ENCODE results near the gene JRKL. TPM values are rescaled to one million over a fixed set of nuclear protein-coding genes. Genes with fewer than 3 reads are reported as not detected.
"Not testable (repeated sequence)": the region's sequence is repeated elsewhere in the genome, so short reads cannot be mapped to it uniquely, and the experiment has no call there.

The JRKL gene
- total RNA-seq, 2 donors from 2014 or later = 8.8 to 9.4 TPM

DNA sequence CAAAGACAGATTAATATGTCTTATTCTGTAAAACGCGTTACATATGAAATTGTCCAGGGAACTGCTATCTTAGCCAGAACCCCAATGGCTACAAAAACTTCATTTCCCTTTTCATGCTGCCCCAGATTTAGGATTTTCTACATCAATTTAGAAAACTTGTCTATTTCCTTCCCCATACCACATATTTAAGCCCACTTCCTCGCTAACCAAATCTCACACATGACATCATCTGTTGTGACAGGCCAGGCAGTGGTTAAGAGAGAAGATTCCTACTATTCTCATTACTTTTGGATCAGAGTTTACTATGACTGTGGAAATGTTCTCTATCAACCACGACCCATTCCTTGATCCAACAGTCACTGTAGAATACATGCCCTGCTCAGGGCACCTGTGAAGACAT, 16.0 kb upstream of the JRKL start:
- peaks cover 9 to 17% of the 10 kb centered on the region in 2 donors for H3K4me1 Mint-ChIP-seq (ENCODE audit: low read depth in 2 of 2)
- peak overlapping the region; percentile 19 for H3K4me3 Mint-ChIP-seq
- no peak for ATAC-seq
- H3K27me3 Mint-ChIP-seq = no peaks in the 10 kb centered on the region
- peaks cover 33% of the 10 kb centered on the region for H3K36me3 Mint-ChIP-seq
- DNase-seq (ENCODE audit: low spot score) = no peak
- no peaks in the 10 kb centered on the region for H3K9me3 Mint-ChIP-seq
- H3K27ac Mint-ChIP-seq = peak overlapping the region in 1 of 2 donors; percentile 17

DNA sequence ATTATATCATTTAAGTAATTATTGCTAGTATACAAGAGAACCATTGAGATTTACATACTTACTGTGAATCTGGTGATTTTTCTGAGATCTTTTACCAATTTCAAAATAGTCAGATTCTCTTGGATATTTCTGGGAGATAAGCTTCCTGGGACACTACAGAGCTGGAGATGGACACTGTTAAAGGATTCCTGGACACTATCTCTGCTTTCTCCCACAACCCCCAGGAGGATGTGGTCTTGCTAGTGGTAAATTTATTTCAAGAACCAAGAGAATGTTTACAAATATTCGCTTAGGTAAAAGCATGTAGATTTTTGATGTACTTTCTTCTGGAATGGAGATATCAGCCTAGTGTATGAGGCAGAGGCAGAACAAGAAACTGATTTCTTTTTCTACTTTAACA, 13.0 kb upstream of the JRKL start:
- no peak for ATAC-seq
- Mint-ChIP-seq H3K27me3 (no peaks in the 10 kb centered on the region), H3K27ac (no peak overlapping the region), H3K4me3 (no peak overlapping the region), H3K9me3 (no peaks in the 10 kb centered on the region), H3K36me3 (peaks cover 38% of the 10 kb centered on the region), H3K4me1 (ENCODE audit: low read depth in 2 of 2) (peaks cover 11 to 17% of the 10 kb centered on the region in 2 donors)
- DNase-seq (ENCODE audit: low spot score) = no peak

DNA sequence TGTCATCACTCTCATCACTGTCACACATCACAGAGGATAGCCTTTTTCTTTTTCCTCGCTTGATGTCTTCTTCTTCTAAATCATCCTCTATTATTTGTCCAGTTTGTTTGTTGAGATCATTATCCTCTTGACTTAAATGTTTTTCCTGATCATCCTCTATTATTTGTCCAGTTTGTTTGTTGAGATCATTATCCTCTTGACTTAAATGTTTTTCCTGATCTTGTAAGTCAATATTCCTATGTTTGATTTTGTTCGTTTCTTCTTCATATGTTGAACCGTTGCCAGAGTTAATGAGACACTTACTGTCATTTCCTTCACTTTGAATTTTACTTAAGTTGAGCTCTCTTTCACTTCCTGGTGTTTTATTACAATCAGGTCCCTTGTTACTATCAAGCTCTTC, 5.7 kb upstream of the JRKL start:
- Mint-ChIP-seq H3K36me3 (peaks cover 25% of the 10 kb centered on the region), H3K4me1 (ENCODE audit: low read depth in 2 of 2) (peaks cover 17 to 33% of the 10 kb centered on the region in 2 donors), H3K9me3 (no peaks in the 10 kb centered on the region), H3K4me3 (no peak overlapping the region), H3K27ac (no peak overlapping the region), H3K27me3 (no peaks in the 10 kb centered on the region)
- ATAC-seq (no peak), DNase-seq (ENCODE audit: low spot score) (no peak)

DNA sequence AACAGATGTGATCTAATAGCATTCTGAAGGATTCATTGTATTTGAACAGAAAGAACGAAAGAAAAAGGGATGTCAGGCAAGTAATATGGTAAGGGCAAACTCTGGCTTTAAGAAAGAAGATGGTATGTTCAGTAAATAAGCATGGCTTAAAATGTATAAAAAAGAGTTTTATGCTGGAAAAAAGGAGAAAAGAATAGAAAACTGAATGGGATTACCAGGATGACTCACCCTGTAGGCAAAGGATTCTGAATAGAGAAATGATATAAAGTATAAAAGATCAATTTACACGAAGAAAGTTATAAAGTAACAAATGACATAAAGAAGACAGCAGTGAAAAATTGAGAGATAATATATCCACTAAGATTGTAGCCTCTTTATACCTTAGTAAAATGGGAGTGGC, 4.6 kb upstream of the JRKL start:
- ATAC-seq (no peak), DNase-seq (ENCODE audit: low spot score) (no peak)
- H3K27ac Mint-ChIP-seq = no peak overlapping the region
- no peak overlapping the region for H3K4me3 Mint-ChIP-seq
- H3K36me3 Mint-ChIP-seq = peaks cover 18% of the 10 kb centered on the region
- peaks cover 17 to 34% of the 10 kb centered on the region in 2 donors for H3K4me1 Mint-ChIP-seq (ENCODE audit: low read depth in 2 of 2)
- H3K27me3 Mint-ChIP-seq = no peaks in the 10 kb centered on the region
- no peaks in the 10 kb centered on the region for H3K9me3 Mint-ChIP-seq

GRCh38 chr11:96388891-96389719, 708 bp upstream of the JRKL start:
- Mint-ChIP-seq H3K9me3 (no peaks in the 10 kb centered on the region), H3K4me3 (peak overlapping the region; percentile 92), H3K27ac (peak overlapping the region; percentile 85 to 88), H3K27me3 (no peaks in the 10 kb centered on the region), H3K36me3 (peaks cover 11% of the 10 kb centered on the region), H3K4me1 (ENCODE audit: low read depth in 2 of 2) (peaks cover 29 to 54% of the 10 kb centered on the region in 2 donors)
- ATAC-seq = peak; percentile 63 to 70
- DNase-seq (ENCODE audit: low spot score) = no peak

DNA sequence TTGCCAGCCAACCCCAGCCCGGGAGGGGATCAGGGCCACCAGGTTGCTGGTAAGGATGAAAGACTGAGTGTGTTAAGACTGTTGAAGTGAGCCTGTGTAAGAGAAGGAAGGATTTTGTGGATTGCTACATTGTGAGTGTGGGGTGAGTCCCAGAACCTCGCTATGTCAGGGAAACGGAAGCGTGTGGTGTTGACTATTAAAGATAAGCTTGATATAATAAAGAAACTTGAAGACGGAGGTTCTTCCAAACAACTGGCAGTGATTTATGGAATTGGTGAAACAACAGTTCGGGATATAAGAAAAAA, 627 bp downstream of the JRKL start:
- peak overlapping the region; percentile 85 to 88 for H3K27ac Mint-ChIP-seq
- no peaks in the 10 kb centered on the region for H3K27me3 Mint-ChIP-seq
- DNase-seq (ENCODE audit: low spot score) (no peak), ATAC-seq (no peak)
- H3K36me3 Mint-ChIP-seq = peaks cover 6% of the 10 kb centered on the region
- H3K4me3 Mint-ChIP-seq = peak overlapping the region; percentile 92
- peaks cover 25 to 45% of the 10 kb centered on the region in 2 donors for H3K4me1 Mint-ChIP-seq (ENCODE audit: low read depth in 2 of 2)
- H3K9me3 Mint-ChIP-seq = no peaks in the 10 kb centered on the region

DNA sequence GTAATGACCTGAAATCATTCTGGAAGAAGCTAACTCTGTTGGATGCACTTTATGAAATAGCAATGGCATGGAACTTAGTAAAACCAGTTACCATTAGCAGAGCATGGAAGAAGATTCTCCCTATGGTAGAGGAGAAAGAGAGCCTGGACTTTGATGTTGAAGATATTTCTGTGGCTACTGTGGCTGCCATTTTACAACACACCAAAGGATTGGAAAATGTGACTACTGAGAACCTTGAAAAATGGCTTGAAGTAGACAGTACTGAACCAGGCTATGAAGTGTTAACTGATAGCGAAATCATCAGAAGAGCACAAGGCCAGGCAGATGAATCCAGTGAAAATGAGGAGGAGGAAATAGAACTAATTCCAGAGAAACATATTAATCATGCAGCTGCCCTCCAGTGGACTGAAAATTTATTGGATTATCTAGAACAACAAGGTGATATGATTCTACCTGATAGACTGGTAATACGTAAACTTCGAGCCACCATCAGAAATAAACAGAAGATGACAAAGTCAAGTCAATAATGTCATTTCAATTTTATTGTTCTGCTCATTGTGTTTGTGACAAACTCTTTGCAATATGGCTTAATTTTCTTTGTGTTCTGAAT, 2.0 kb downstream of the JRKL start:
- H3K27me3 Mint-ChIP-seq = no peaks in the 10 kb centered on the region
- H3K4me3 Mint-ChIP-seq = no peak overlapping the region
- H3K4me1 Mint-ChIP-seq (ENCODE audit: low read depth in 2 of 2) = peaks cover 25 to 44% of the 10 kb centered on the region in 2 donors
- no peaks in the 10 kb centered on the region for H3K9me3 Mint-ChIP-seq
- H3K27ac Mint-ChIP-seq = peak overlapping the region in 1 of 2 donors; percentile 88
- H3K36me3 Mint-ChIP-seq = peaks cover 6% of the 10 kb centered on the region
- ATAC-seq (no peak), DNase-seq (ENCODE audit: low spot score) (no peak)

DNA sequence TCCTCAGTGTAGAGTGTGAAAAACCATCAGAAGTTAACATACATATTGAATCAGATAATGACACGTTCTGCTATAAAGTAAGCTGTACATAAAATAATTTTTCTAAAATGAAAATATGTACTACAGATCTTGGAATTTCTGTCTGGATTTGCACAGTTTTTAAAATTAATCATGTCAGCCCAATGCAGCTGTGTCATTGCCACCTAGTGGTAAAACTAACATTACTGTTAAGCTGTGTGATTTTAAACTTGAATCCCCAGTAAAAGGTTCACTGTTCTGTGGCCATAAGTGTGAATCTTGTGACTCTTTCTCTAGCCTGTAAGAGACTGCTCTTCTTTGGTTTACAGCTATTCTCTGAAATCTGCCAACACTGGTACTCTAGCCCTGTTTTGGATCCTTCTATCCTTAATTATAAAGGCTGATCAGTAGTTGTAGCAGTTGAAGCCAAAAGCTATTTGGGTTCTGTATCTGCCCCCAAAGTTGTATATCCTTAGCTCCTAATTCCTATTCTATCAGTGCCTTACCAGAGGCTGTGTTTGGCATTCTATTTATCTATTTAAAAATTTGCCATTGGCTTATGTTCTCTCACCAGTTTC, 4.0 kb downstream of the JRKL start:
- no peaks in the 10 kb centered on the region for H3K9me3 Mint-ChIP-seq
- DNase-seq (ENCODE audit: low spot score) (no peak), ATAC-seq (no peak)
- H3K4me3 Mint-ChIP-seq = no peak overlapping the region
- peaks cover 6% of the 10 kb centered on the region for H3K36me3 Mint-ChIP-seq
- H3K27ac Mint-ChIP-seq = no peak overlapping the region
- H3K27me3 Mint-ChIP-seq = no peaks in the 10 kb centered on the region
- peaks cover 18 to 26% of the 10 kb centered on the region in 2 donors for H3K4me1 Mint-ChIP-seq (ENCODE audit: low read depth in 2 of 2)

DNA sequence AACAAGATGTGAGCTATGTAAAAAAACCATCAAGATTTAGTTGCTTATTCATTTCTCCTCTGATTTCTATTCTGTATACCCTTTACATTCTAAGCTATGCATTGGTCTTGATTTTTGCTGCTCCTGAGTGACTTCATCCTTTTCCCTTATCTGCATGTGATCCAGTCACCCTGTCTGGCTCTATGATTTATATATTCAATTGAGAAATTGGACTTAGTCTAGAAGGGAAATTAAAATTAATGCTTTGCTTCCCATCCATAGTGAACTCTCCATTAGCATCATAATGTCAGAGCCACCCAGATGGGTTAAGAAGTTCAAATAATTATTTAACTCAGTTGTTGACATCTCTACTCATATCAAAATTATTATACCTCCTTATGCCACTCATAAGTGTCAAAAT, 5.0 kb downstream of the JRKL start:
- H3K4me1 Mint-ChIP-seq (ENCODE audit: low read depth in 2 of 2) = peaks cover 16 to 23% of the 10 kb centered on the region in 2 donors
- H3K36me3 Mint-ChIP-seq = peaks cover 6% of the 10 kb centered on the region
- no peaks in the 10 kb centered on the region for H3K27me3 Mint-ChIP-seq
- no peak overlapping the region for H3K4me3 Mint-ChIP-seq
- no peaks in the 10 kb centered on the region for H3K9me3 Mint-ChIP-seq
- H3K27ac Mint-ChIP-seq = no peak overlapping the region
- no peak for ATAC-seq
- DNase-seq (ENCODE audit: low spot score) = no peak

- ATAC-seq (no peak), DNase-seq (ENCODE audit: low spot score) (no peak)
- Mint-ChIP-seq H3K4me1 (ENCODE audit: low read depth in 2 of 2) (peaks cover 3 to 7% of the 10 kb centered on the region in 2 donors), H3K36me3 (no peaks in the 10 kb centered on the region), H3K4me3 (no peak overlapping the region), H3K9me3 (no peaks in the 10 kb centered on the region), H3K27me3 (peaks cover 0 to under 1% of the 10 kb centered on the region in 2 donors), H3K27ac (no peak overlapping the region)
Measured at GRCh38 chr11:96396637-96397036, 6.8 kb downstream of the JRKL start.

- Mint-ChIP-seq H3K4me1 (ENCODE audit: low read depth in 2 of 2) (no peaks in the 10 kb centered on the region), H3K27ac (no peak overlapping the region), H3K4me3 (no peak overlapping the region), H3K27me3 (peaks cover 1 to 13% of the 10 kb centered on the region in 2 donors), H3K9me3 (no peaks in the 10 kb centered on the region), H3K36me3 (no peaks in the 10 kb centered on the region)
- ATAC-seq (no peak), DNase-seq (ENCODE audit: low spot score) (no peak)
Measured at GRCh38 chr11:96397863-96398262, 8.1 kb downstream of the JRKL start.

DNA sequence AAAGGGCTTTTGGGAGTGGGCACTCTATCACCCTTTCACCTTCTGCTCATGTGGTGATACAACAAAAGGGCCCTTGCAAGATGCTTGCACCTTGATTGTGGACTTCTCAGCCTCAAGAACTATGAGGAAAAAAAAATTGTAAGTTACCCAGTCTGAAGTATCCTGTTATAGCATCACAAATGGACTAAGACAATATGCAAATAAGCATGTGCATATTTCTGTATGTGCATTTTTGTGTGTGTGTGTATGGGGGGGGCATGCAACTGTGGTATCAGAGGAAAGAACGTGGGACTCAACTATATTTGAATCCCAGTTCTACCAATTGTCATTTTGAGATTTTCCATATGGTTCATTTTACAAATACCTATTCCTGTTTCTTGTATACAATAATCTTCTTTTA, 10.9 kb downstream of the JRKL start:
- Mint-ChIP-seq H3K27ac (no peak overlapping the region), H3K4me1 (ENCODE audit: low read depth in 2 of 2) (no peaks in the 10 kb centered on the region), H3K4me3 (no peak overlapping the region), H3K27me3 (peaks cover 11 to 17% of the 10 kb centered on the region in 2 donors), H3K9me3 (no peaks in the 10 kb centered on the region), H3K36me3 (no peaks in the 10 kb centered on the region)
- ATAC-seq = no peak
- no peak for DNase-seq (ENCODE audit: low spot score)

- H3K9me3 Mint-ChIP-seq; H3K4me1 Mint-ChIP-seq (ENCODE audit: low read depth in 2 of 2); ATAC-seq; H3K36me3 Mint-ChIP-seq; DNase-seq (ENCODE audit: low spot score); H3K4me3 Mint-ChIP-seq; H3K27ac Mint-ChIP-seq: not testable (repeated sequence)
- peaks cover 15 to 20% of the 10 kb centered on the region in 2 donors for H3K27me3 Mint-ChIP-seq
Measured at GRCh38 chr11:96411412-96411811, 21.6 kb downstream of the JRKL start.

DNA sequence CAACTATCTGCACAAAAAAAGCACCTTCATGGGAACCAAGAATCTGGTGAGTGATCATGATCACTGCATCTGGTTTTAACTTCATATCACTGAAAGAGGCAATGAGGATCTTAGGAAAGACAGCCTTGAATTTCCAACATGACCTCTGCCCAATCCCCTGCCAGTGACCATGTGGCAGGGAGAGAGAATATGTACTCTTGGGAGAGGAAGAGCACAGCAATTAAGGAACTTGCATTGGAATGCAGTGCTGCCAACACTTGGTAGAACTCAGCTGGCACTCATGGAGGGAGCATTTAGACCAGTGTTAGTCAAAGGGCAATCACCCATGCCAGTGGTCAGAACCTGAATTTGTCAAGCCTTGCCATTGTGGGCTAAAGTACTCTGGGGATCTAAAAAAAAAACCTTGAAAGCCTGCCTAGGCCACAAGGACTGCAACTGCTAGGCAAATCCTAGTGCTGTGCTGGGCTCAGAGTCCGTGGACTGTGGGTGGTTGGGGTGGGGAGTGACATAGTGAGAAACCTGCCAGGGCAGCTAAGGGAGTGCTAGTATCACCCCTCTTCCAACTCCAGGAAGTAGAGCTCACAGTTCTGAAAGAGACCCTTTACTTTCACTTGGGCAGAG, 23.1 kb downstream of the JRKL start:
- Mint-ChIP-seq H3K27me3 (peaks cover 23 to 29% of the 10 kb centered on the region in 2 donors), H3K4me1 (ENCODE audit: low read depth in 2 of 2) (peaks cover 0 to 3% of the 10 kb centered on the region in 2 donors), H3K27ac (no peak overlapping the region), H3K4me3 (no peak overlapping the region), H3K36me3 (no peaks in the 10 kb centered on the region), H3K9me3 (no peaks in the 10 kb centered on the region)
- no peak for ATAC-seq
- no peak for DNase-seq (ENCODE audit: low spot score)

Data from natural killer cell treated with Interleukin-12 subunit alpha and Interleukin-12 subunit beta and Interleukin-15 and Interleukin-18, amount 100 ng/mL, for 72 hours (primary cell).